HepG2 (cell line): ENCODE results near the gene SYNGR2. TPM values are rescaled to one million over a fixed set of nuclear protein-coding genes. Genes with fewer than 3 reads are reported as not detected.

Experiments
- AGO2 ChIP-seq: fragments of 200-400 bp; formaldehyde crosslinking; optimal IDR thresholded peaks from 2 replicates; pipeline ENCODE3; 2017; ENCODE audit warnings: mild to moderate bottlenecking, low read depth, low read length, moderate library complexity
- AKAP8 ChIP-seq: sonication (generic); formaldehyde crosslinking; IDR thresholded peaks from 2 replicates; pipeline ENCODE4 v1.5.1; 2020; ENCODE audit warnings: mild to moderate bottlenecking, missing genetic modification reagents
- ASH2L ChIP-seq: fragments of 300-600, 200-600 bp; sonication (generic); IDR thresholded peaks from 2 replicates; pipeline ENCODE4 v1.7.0; 2017; ENCODE audit warnings: low read depth, mild to moderate bottlenecking, moderate library complexity, mixed read lengths, low read length; ENCODE audit not compliant: insufficient read length
- CEBPG ChIP-seq: IDR thresholded peaks from 2 replicates; pipeline ENCODE4 v1.6.1; 2016
- KDM5B ChIP-seq: sonication (generic); formaldehyde crosslinking; IDR thresholded peaks from 2 replicates; pipeline ENCODE4 v1.4.0; 2020; ENCODE audit warnings: missing genetic modification reagents, mild to moderate bottlenecking, borderline replicate concordance
- MZF1 ChIP-seq: sonication (generic); formaldehyde crosslinking; IDR thresholded peaks from 2 replicates; pipeline ENCODE4 v1.8.1; 2023; ENCODE audit warnings: mild to moderate bottlenecking, missing genetic modification reagents, borderline replicate concordance
- NFE2L1 ChIP-seq: sonication (generic); formaldehyde crosslinking; IDR thresholded peaks from 2 replicates; pipeline ENCODE4 v1.4.0; 2020; ENCODE audit warnings: missing genetic modification reagents, mild to moderate bottlenecking, borderline replicate concordance
- POLR2A ChIP-seq, 2 experiments: IDR thresholded peaks; 2 replicates each; pipeline ENCODE4 v1.6.1; 2011; ENCODE audit warnings: low read depth in 2 of 2, low read length in 2 of 2, mild to moderate bottlenecking in 1 of 2, moderate library complexity in 1 of 2; ENCODE audit not compliant: insufficient read depth in 1 of 2
- RBM22 ChIP-seq: fragments of 200-400 bp; formaldehyde crosslinking; optimal IDR thresholded peaks from 2 replicates; pipeline ENCODE3; 2017; ENCODE audit warnings: mild to moderate bottlenecking, low read length, moderate library complexity
- TIGD3 ChIP-seq: sonication (generic); formaldehyde crosslinking; IDR thresholded peaks from 2 replicates; pipeline ENCODE4 v1.5.1; 2020; ENCODE audit warnings: mild to moderate bottlenecking, missing genetic modification reagents, borderline replicate concordance
- UBTF ChIP-seq: sonication (generic); formaldehyde crosslinking; IDR thresholded peaks from 2 replicates; pipeline ENCODE4 v1.4.0; 2020; ENCODE audit warnings: mild to moderate bottlenecking, missing genetic modification reagents
- ZBTB33 ChIP-seq: sonication (generic); formaldehyde crosslinking; IDR thresholded peaks from 2 replicates; pipeline ENCODE4 v1.4.0; 2020; ENCODE audit warnings: missing genetic modification reagents
- ZBTB34 ChIP-seq: sonication (generic); formaldehyde crosslinking; IDR thresholded peaks from 2 replicates; pipeline ENCODE4 v1.8.0; 2022; ENCODE audit warnings: mild to moderate bottlenecking, missing genetic modification reagents
- ZBTB38 ChIP-seq: sonication (generic); formaldehyde crosslinking; IDR thresholded peaks from 2 replicates; pipeline ENCODE4 v1.5.1; 2020; ENCODE audit warnings: mild to moderate bottlenecking, missing genetic modification reagents
- ZBTB4 ChIP-seq: sonication (generic); formaldehyde crosslinking; IDR thresholded peaks from 2 replicates; pipeline ENCODE4 v1.4.0; 2020; ENCODE audit warnings: missing genetic modification reagents, mild to moderate bottlenecking, borderline replicate concordance
- ZMYM4 ChIP-seq: sonication (generic); formaldehyde crosslinking; IDR thresholded peaks from 2 replicates; pipeline ENCODE4 v1.8.1; 2023; ENCODE audit warnings: mild to moderate bottlenecking, missing genetic modification reagents
- ZNF576 ChIP-seq: sonication (generic); formaldehyde crosslinking; IDR thresholded peaks from 2 replicates; pipeline ENCODE4 v1.4.0; 2020; ENCODE audit warnings: mild to moderate bottlenecking, missing genetic modification reagents
- polyA plus RNA-seq, 8 experiments: library from polyadenylated mRNA; depleted of rRNA in 3 of 8; stranded (reverse) in 7 of 8; unstranded in 1 of 8; fragments of >200 nt; fragmentation: Illumina TruSeq in 4 of 8; extraction: Trizol in 4 of 8; gene quantifications; 2 replicates each; pipeline versions ENCODE4 v1.2.1 to v1.2.3, GENCODE V29; 2011 to 2016; ENCODE audit warnings: low read depth in 4 of 8, missing spikeins in 1 of 8, mixed read lengths in 1 of 8; ENCODE audit not compliant: insufficient read depth in 1 of 8
- total RNA-seq, 5 experiments: library from RNA; depleted of rRNA; stranded (reverse); fragments of >200 nt; fragmentation: Illumina TruSeq; extraction: Trizol; gene quantifications; 2 replicates each; pipeline ENCODE4 v1.2.3, GENCODE V29; 2016; ENCODE audit warnings: low read depth in 1 of 5

The SYNGR2 gene
- total and polyA plus RNA-seq, 2 of the 13 experiments (the other 11 are each of a cell fraction or from before 2014, with no cell fraction given), result 46.7 to 170 TPM

- no peak for TF ChIP-seq ASH2L
- 0 out of 4 replicates have a peak, but pooled peaks have one; percentile 15 to 28 for TF ChIP-seq POLR2A (IDR thresholded peaks at IDR 0.05; ENCODE audit: insufficient read depth in 1 of 2, low read depth in 2 of 2, low read length in 2 of 2)
- peak; percentile 92 for TF ChIP-seq ZBTB33 (CRISPR knock-in tag)
- TF ChIP-seq NFE2L1, result peak; percentile 51; the same call in 1 of the 2 replicates
- no peak for TF ChIP-seq ZMYM4 (CRISPR knock-in tag)
- TF ChIP-seq ZBTB4 (CRISPR knock-in tag), result peak; percentile 54; the same call in 1 of the 2 replicates
- TF ChIP-seq AKAP8, result 0 out of 2 replicates have a peak, but pooled peaks have one; percentile 58
- 0 out of 2 replicates have a peak, but pooled peaks have one; percentile 52 for TF ChIP-seq KDM5B (CRISPR knock-in tag)
- no peak for TF ChIP-seq TIGD3 (CRISPR knock-in tag)
- peak; percentile 74 for TF ChIP-seq AGO2
- no peak for TF ChIP-seq CEBPG (CRISPR knock-in tag)
- no peak for TF ChIP-seq MZF1 (CRISPR knock-in tag)
- TF ChIP-seq UBTF (CRISPR knock-in tag), result 0 out of 2 replicates have a peak, but pooled peaks have one; percentile 26
- peak; percentile 74; the same call in 1 of the 2 replicates for TF ChIP-seq ZBTB34 (CRISPR knock-in tag)
- TF ChIP-seq ZNF576 (CRISPR knock-in tag), result no peak
- peak; percentile 46; the same call in 1 of the 2 replicates for TF ChIP-seq ZBTB38
- TF ChIP-seq RBM22, result peak; percentile 65
These were observed 6.7 kb downstream of the SYNGR2 start (continued) for GRCh38 chr17:78174870-78175642.
